IPS DF 6.9 (cell line): ENCODE data around the gene HS3ST1.

Source experiments
- DNase-seq: peaks from one replicate; pipeline ENCODE4 v3.0.0-alpha.2; 2013; ENCODE audit warnings: low read depth, low spot score
- H3K27ac ChIP-seq: one replicate; pipeline ENCODE4 v1.5.1; 2013; ENCODE audit warnings: low read length, control low read depth
- H3K27me3 ChIP-seq: 2 replicates; pipeline ENCODE4 v1.6.1; 2013; ENCODE audit warnings: mild to moderate bottlenecking, low read length; ENCODE audit not compliant: control insufficient read depth, insufficient read depth
- H3K36me3 ChIP-seq: 2 replicates; pipeline ENCODE4 v1.6.1; 2013; ENCODE audit warnings: low read length; ENCODE audit not compliant: control insufficient read depth, insufficient read depth
- H3K4me1 ChIP-seq: 2 replicates; pipeline ENCODE4 v1.6.1; 2013; ENCODE audit warnings: low read length; ENCODE audit not compliant: control insufficient read depth, insufficient read depth
- H3K4me3 ChIP-seq: 2 replicates; pipeline ENCODE4 v1.5.1; 2013; ENCODE audit warnings: mild to moderate bottlenecking, low read length
- H3K9me3 ChIP-seq: 2 replicates; pipeline ENCODE4 v1.6.1; 2013; ENCODE audit warnings: low read length, inconsistent platforms; ENCODE audit not compliant: control insufficient read depth, insufficient read depth
- WGBS: extraction: QIAGEN DNeasy Blood & Tissue Kit; methylation state at CpG from one replicate; pipeline ENCODE4 v1.1.7; 2013; ENCODE audit warnings: mixed read lengths, missing lambda C conversion rate; ENCODE audit not compliant: insufficient read length, insufficient coverage; 5-methylcytosine and 5-hydroxymethylcytosine counted together

The HS3ST1 gene

GRCh38 chr4:11463707-11464106 is 35.0 kb upstream of the HS3ST1 start:
- H3K36me3 ChIP-seq = no peaks in the 10 kb centered on the region
- 0 out of 2 replicates have a peak, but pooled peaks cover under 1% of the 10 kb centered on the region for H3K4me1 ChIP-seq
- no peak overlapping the region for H3K27ac ChIP-seq
- no peaks in the 10 kb centered on the region for H3K9me3 ChIP-seq
- no peak for DNase-seq
- H3K4me3 ChIP-seq = no peak overlapping the region
- no CpG with 5 or more reads among the region's 1 CpG for WGBS
- no peaks in the 10 kb centered on the region for H3K27me3 ChIP-seq

GRCh38 chr4:11456401-11456800 is 27.7 kb upstream of the HS3ST1 start:
- H3K36me3 ChIP-seq = no peaks in the 10 kb centered on the region
- no peak overlapping the region for H3K27ac ChIP-seq
- no peaks in the 10 kb centered on the region for H3K27me3 ChIP-seq
- WGBS = no CpG with 5 or more reads among the region's 1 CpG
- H3K4me3 ChIP-seq = no peak overlapping the region
- H3K9me3 ChIP-seq = no peaks in the 10 kb centered on the region
- no peak for DNase-seq
- no peaks in the 10 kb centered on the region for H3K4me1 ChIP-seq

- H3K27me3 ChIP-seq = no peaks in the 10 kb centered on the region
- no peaks in the 10 kb centered on the region for H3K4me1 ChIP-seq
- no peak overlapping the region for H3K27ac ChIP-seq
- no peaks in the 10 kb centered on the region for H3K36me3 ChIP-seq
- DNase-seq = no peak
- no peaks in the 10 kb centered on the region for H3K9me3 ChIP-seq
- WGBS = no CpG with 5 or more reads among the region's 5 CpGs
- no peak overlapping the region for H3K4me3 ChIP-seq
Observed at GRCh38 chr4:11455201-11455835, 26.6 kb upstream of the HS3ST1 start.

- Histone ChIP-seq H3K4me3 (no peak overlapping the region), H3K27ac (no peak overlapping the region), H3K27me3 (no peaks in the 10 kb centered on the region), H3K9me3 (no peaks in the 10 kb centered on the region), H3K36me3 (no peaks in the 10 kb centered on the region), H3K4me1 (no peaks in the 10 kb centered on the region)
- no peak for DNase-seq
- no CpG with 5 or more reads among the region's 1 CpG for WGBS
Observed at GRCh38 chr4:11451716-11452115, 23.0 kb upstream of the HS3ST1 start.

GRCh38 chr4:11446155-11446811 is 17.6 kb upstream of the HS3ST1 start:
- Histone ChIP-seq H3K4me3 (no peak overlapping the region), H3K9me3 (no peaks in the 10 kb centered on the region), H3K4me1 (no peaks in the 10 kb centered on the region), H3K27ac (no peak overlapping the region), H3K27me3 (no peaks in the 10 kb centered on the region), H3K36me3 (no peaks in the 10 kb centered on the region)
- DNase-seq = no peak

GRCh38 chr4:11441194-11441556 is 12.5 kb upstream of the HS3ST1 start:
- no CpG with 5 or more reads among the region's 1 CpG for WGBS
- Histone ChIP-seq H3K27me3 (no peaks in the 10 kb centered on the region), H3K4me1 (no peaks in the 10 kb centered on the region), H3K9me3 (no peaks in the 10 kb centered on the region), H3K27ac (no peak overlapping the region), H3K4me3 (no peak overlapping the region), H3K36me3 (no peaks in the 10 kb centered on the region)
- no peak for DNase-seq

GRCh38 chr4:11440481-11441193 is 11.9 kb upstream of the HS3ST1 start:
- no peak overlapping the region for H3K4me3 ChIP-seq
- no peak overlapping the region for H3K27ac ChIP-seq
- H3K36me3 ChIP-seq = no peaks in the 10 kb centered on the region
- WGBS = no CpG with 5 or more reads among the region's 4 CpGs
- H3K4me1 ChIP-seq = no peaks in the 10 kb centered on the region
- H3K27me3 ChIP-seq = no peaks in the 10 kb centered on the region
- H3K9me3 ChIP-seq = no peaks in the 10 kb centered on the region
- DNase-seq = no peak

- no peaks in the 10 kb centered on the region for H3K9me3 ChIP-seq
- no peak for DNase-seq
- H3K27me3 ChIP-seq = no peaks in the 10 kb centered on the region
- H3K27ac ChIP-seq = no peak overlapping the region
- no CpG with 5 or more reads among the region's 2 CpGs for WGBS
- no peaks in the 10 kb centered on the region for H3K4me1 ChIP-seq
- H3K4me3 ChIP-seq = no peak overlapping the region
- no peaks in the 10 kb centered on the region for H3K36me3 ChIP-seq
Observed at GRCh38 chr4:11439836-11440235, 11.1 kb upstream of the HS3ST1 start.

- H3K27me3 ChIP-seq = no peaks in the 10 kb centered on the region
- H3K4me3 ChIP-seq = no peak overlapping the region
- DNase-seq = no peak
- no peaks in the 10 kb centered on the region for H3K9me3 ChIP-seq
- WGBS = no CpG with 5 or more reads among the region's 3 CpGs
- no peaks in the 10 kb centered on the region for H3K4me1 ChIP-seq
- H3K36me3 ChIP-seq = no peaks in the 10 kb centered on the region
- no peak overlapping the region for H3K27ac ChIP-seq
Observed at GRCh38 chr4:11438647-11439046, 10.0 kb upstream of the HS3ST1 start.

- no peaks in the 10 kb centered on the region for H3K9me3 ChIP-seq
- no peak for DNase-seq
- no CpG with 5 or more reads among the region's 5 CpGs for WGBS
- H3K36me3 ChIP-seq = no peaks in the 10 kb centered on the region
- H3K4me3 ChIP-seq = no peak overlapping the region
- H3K4me1 ChIP-seq = no peaks in the 10 kb centered on the region
- no peaks in the 10 kb centered on the region for H3K27me3 ChIP-seq
- no peak overlapping the region for H3K27ac ChIP-seq
Observed at GRCh38 chr4:11436673-11437072, 8.0 kb upstream of the HS3ST1 start.
